SK-N-SH (cell line): Measurements from ENCODE around the gene COL9A3. TPM values are rescaled to one million over a fixed set of nuclear protein-coding genes. Genes with fewer than 3 reads are reported as not detected.

Source experiments
- CTCF ChIA-PET: fragments of 300-600, 350-600 bp; formaldehyde crosslinking; extraction: SDS; loops from one replicate; lab custom pipeline; 2021; lab: Yijun Ruan, JAX
- POLR2A ChIA-PET: fragments of 350-600 bp; sonication (Branson Sonifier 250); formaldehyde crosslinking; extraction: SDS; loops from one replicate; lab custom pipeline; 2020; ENCODE audit warnings: antibody characterized with exemption, inconsistent platforms; lab: Yijun Ruan, JAX
- DNase-seq: peaks from one replicate; pipeline ENCODE4 v3.0.0; 2012
- H2AFZ ChIP-seq: fragments of 200-600 bp; sonication (generic); 2 replicates; pipeline ENCODE4 v1.8.1; 2016; ENCODE audit warnings: antibody characterized with exemption, mild to moderate bottlenecking, low read depth
- H3F3A ChIP-seq: fragments of 200-600 bp; sonication (generic); replicated peaks from 2 replicates; pipeline ENCODE3; 2016; ENCODE audit warnings: antibody characterized with exemption, mild to moderate bottlenecking; ENCODE audit not compliant: insufficient read depth
- H3K27ac ChIP-seq, 2 experiments: fragments of 200-500 bp in 1 of 2; fragments of 200-600 bp in 1 of 2; sonication (Bioruptor generic) in 1 of 2; sonication (generic), shearing (Covaris generic) in 1 of 2; 2 replicates each; pipeline versions ENCODE4 v1.5.1 to v1.6.1; 2014 to 2016; ENCODE audit warnings: low read depth in 2 of 2, inconsistent platforms in 1 of 2, low read length in 1 of 2, mild to moderate bottlenecking in 1 of 2, mixed read lengths in 1 of 2
- H3K27me3 ChIP-seq: fragments of 200-600 bp; sonication (generic), shearing (Covaris generic); 2 replicates; pipeline ENCODE4 v1.6.1; 2016; ENCODE audit warnings: mixed run types; ENCODE audit not compliant: insufficient read depth
- H3K36me3 ChIP-seq, 2 experiments: fragments of 200-500 bp in 1 of 2; fragments of 200-600 bp in 1 of 2; sonication (Bioruptor generic) in 1 of 2; sonication (generic) in 1 of 2; replicated peaks in 1 of 2; 2 replicates each; pipeline versions ENCODE3 to v1.5.1; 2014 to 2016; ENCODE audit warnings: low read length in 1 of 2, mild to moderate bottlenecking in 1 of 2; ENCODE audit not compliant: insufficient read depth in 2 of 2, control insufficient read depth in 1 of 2
- H3K4me1 ChIP-seq, 2 experiments: fragments of 200-500 bp in 1 of 2; fragments of 200-600 bp in 1 of 2; sonication (Bioruptor generic) in 1 of 2; sonication (generic), shearing (Covaris generic) in 1 of 2; 2 replicates each; pipeline versions ENCODE4 v1.5.1 to v1.6.1; 2014 to 2016; ENCODE audit warnings: low read depth in 1 of 2, low read length in 1 of 2, mixed run types in 1 of 2; ENCODE audit not compliant: insufficient read depth in 2 of 2, control insufficient read depth in 1 of 2
- H3K4me2 ChIP-seq: fragments of 200-600 bp; sonication (generic), shearing (Covaris generic); 2 replicates; pipeline ENCODE4 v1.6.1; 2017; ENCODE audit warnings: mixed run types
- H3K4me3 ChIP-seq, 2 experiments: fragments of 200-500 bp in 1 of 2; fragments of 200-600 bp in 1 of 2; sonication (Bioruptor generic) in 1 of 2; sonication (generic), shearing (Covaris generic) in 1 of 2; 2 replicates each; pipeline versions ENCODE4 v1.5.1 to v1.8.1; 2014 to 2016; ENCODE audit warnings: low read depth in 2 of 2, inconsistent platforms in 1 of 2, low read length in 1 of 2, mild to moderate bottlenecking in 1 of 2, mixed read lengths in 1 of 2, moderate library complexity in 1 of 2
- H3K79me2 ChIP-seq: fragments of 200-600 bp; sonication (generic); 2 replicates; pipeline ENCODE4 v1.8.1; 2017; ENCODE audit warnings: mild to moderate bottlenecking; ENCODE audit not compliant: insufficient read depth
- H3K9ac ChIP-seq: fragments of 200-600 bp; sonication (generic); 2 replicates; pipeline ENCODE4 v1.6.1; 2017; ENCODE audit warnings: mixed run types
- H3K9me2 ChIP-seq: fragments of 200-600 bp; sonication (generic); 2 replicates; pipeline ENCODE4 v1.6.1; 2017; ENCODE audit warnings: mixed run types
- H3K9me3 ChIP-seq: fragments of 200-600 bp; sonication (generic); 2 replicates; pipeline ENCODE4 v1.6.1; 2017; ENCODE audit warnings: mixed run types, mild to moderate bottlenecking, moderate library complexity
- H4K20me1 ChIP-seq: fragments of 200-600 bp; sonication (generic); 2 replicates; pipeline ENCODE4 v1.6.1; 2017; ENCODE audit warnings: mild to moderate bottlenecking, mixed run types; ENCODE audit not compliant: insufficient read depth
- CTCF ChIP-seq: fragments of 200-600 bp; sonication (generic); IDR thresholded peaks from 2 replicates; pipeline ENCODE4 v1.6.1; 2017; ENCODE audit warnings: antibody characterized with exemption, mild to moderate bottlenecking, moderate library complexity
- FOSL2 ChIP-seq: IDR thresholded peaks from 2 replicates; pipeline ENCODE4 v1.4.0; 2012; ENCODE audit warnings: low read depth, mild to moderate bottlenecking, moderate library complexity, borderline replicate concordance
- JUND ChIP-seq: IDR thresholded peaks from 2 replicates; pipeline ENCODE4 v1.4.0; 2012
- MAX ChIP-seq: IDR thresholded peaks from 2 replicates; pipeline ENCODE4 v1.4.0; 2012; ENCODE audit warnings: low read depth
- MEF2A ChIP-seq: IDR thresholded peaks from 2 replicates; pipeline ENCODE4 v1.4.0; 2012; ENCODE audit warnings: low read depth, borderline replicate concordance
- MXI1 ChIP-seq: IDR thresholded peaks from 2 replicates; pipeline ENCODE4 v1.6.1; 2012; ENCODE audit warnings: mild to moderate bottlenecking, low read depth, low read length, improper control_type of control experiment
- NFIC ChIP-seq: IDR thresholded peaks from 2 replicates; pipeline ENCODE4 v1.4.0; 2012; ENCODE audit warnings: borderline replicate concordance
- NRF1 ChIP-seq: IDR thresholded peaks from 2 replicates; pipeline ENCODE4 v1.6.1; 2012; ENCODE audit warnings: low read depth, mild to moderate bottlenecking, low read length
- RAD21 ChIP-seq: IDR thresholded peaks from 2 replicates; pipeline ENCODE4 v1.6.1; 2012; ENCODE audit warnings: mild to moderate bottlenecking, low read length
- RCOR1 ChIP-seq: fragments of 150-350 bp; IDR thresholded peaks from 2 replicates; pipeline ENCODE4 v1.6.1; 2017; ENCODE audit warnings: antibody characterized with exemption, low read length
- RFX5 ChIP-seq: IDR thresholded peaks from 2 replicates; pipeline ENCODE4 v1.6.1; 2012; ENCODE audit warnings: mild to moderate bottlenecking, improper control_type of control experiment, low read length
- TAF1 ChIP-seq: IDR thresholded peaks from 2 replicates; pipeline ENCODE4 v1.6.1; 2012; ENCODE audit warnings: low read depth, mild to moderate bottlenecking, low read length, moderate library complexity, borderline replicate concordance
- TCF12 ChIP-seq: IDR thresholded peaks from 2 replicates; pipeline ENCODE4 v1.4.0; 2012
- USF1 ChIP-seq: IDR thresholded peaks from 2 replicates; pipeline ENCODE4 v1.4.0; 2012; ENCODE audit warnings: low read depth, borderline replicate concordance
- YY1 ChIP-seq: IDR thresholded peaks from 2 replicates; pipeline ENCODE4 v1.4.0; 2012; ENCODE audit warnings: low read depth, mild to moderate bottlenecking
- WGBS: methylation state at CpG from one replicate; pipeline ENCODE4 v1.1.6; 2017; ENCODE audit warnings: low lambda C conversion rate; 5-methylcytosine and 5-hydroxymethylcytosine counted together
- polyA plus RNA-seq, 3 experiments: library from polyadenylated mRNA; depleted of rRNA; stranded (reverse); fragments of >200 nt; gene quantifications; 2 replicates each; pipeline ENCODE4 v1.2.3, GENCODE V29; 2012
- TF ChIP-seq, protein P1 (sequence below): IDR thresholded peaks from 2 replicates; pipeline ENCODE4; 2012

COL9A3 gene
- polyA plus RNA-seq, 1 of the 3 experiments (the other 2 are of a cell fraction) = 2.5 TPM

DNA sequence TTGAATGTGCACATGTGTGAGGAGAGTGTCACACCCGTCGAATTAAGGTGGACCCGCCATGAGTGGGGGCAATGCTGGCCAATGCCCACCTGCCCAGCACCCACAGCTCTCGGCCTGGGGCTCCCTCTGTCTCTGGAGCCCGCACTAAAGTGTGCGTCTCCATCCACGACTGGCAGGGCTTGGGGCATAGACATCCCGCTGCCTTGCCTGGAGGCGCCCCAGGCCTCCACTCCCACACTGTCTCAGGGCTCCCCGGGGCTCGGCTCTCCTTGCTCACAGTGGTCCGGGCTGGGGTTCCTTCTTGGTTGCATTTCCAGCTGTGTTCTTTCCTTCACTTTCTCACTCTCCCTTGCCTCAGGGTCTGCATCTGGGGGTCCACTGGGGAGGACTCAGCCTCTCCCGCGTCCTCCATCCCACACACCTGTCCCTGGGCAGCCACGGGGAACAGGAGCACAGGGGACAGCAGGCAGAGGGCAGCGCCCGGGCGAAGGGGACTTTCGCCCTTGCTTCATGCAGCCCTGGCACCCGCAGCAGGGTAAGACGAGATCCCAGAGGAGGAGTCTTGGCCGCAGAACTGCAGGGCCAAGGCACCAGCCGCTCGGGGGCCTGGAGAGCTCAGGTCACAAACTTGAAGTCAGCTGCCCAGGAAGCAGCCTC is 40.7 kb upstream of the COL9A3 start:
- TF ChIP-seq TAF1 = no peak
- TF ChIP-seq NFIC = no peak
- TF ChIP-seq RFX5 = no peak
- no peak for TF ChIP-seq RCOR1
- no peak for TF ChIP-seq CTCF
- TF ChIP-seq TCF12 = no peak
- no peak for TF ChIP-seq YY1
- TF ChIP-seq MAX = no peak
- TF ChIP-seq USF1 = no peak
- no peak for TF ChIP-seq RAD21
- TF ChIP-seq JUND = no peak
- no peak for TF ChIP-seq FOSL2
- TF ChIP-seq MEF2A = no peak
- no peak for TF ChIP-seq NRF1
- no peak for TF ChIP-seq MXI1
- TF ChIP-seq, protein P1, sequence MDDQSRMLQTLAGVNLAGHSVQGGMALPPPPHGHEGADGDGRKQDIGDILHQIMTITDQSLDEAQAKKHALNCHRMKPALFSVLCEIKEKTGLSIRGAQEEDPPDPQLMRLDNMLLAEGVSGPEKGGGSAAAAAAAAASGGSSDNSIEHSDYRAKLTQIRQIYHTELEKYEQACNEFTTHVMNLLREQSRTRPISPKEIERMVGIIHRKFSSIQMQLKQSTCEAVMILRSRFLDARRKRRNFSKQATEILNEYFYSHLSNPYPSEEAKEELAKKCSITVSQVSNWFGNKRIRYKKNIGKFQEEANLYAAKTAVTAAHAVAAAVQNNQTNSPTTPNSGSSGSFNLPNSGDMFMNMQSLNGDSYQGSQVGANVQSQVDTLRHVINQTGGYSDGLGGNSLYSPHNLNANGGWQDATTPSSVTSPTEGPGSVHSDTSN = no peak
- TF ChIP-seq, all 33 proteins: peak for 0
- DNase-seq = no peak
- Histone ChIP-seq H3K27me3 (no peaks in the 10 kb centered on the region), H3K9me2 (no peaks in the 10 kb centered on the region), H3K4me2 (no peak overlapping the region), H3K9me3 (no peaks in the 10 kb centered on the region), H3K4me1 (peaks cover 0 to 4% of the 10 kb centered on the region in 2 experiments; a peak in 1 of 4 replicates), H4K20me1 (no peaks in the 10 kb centered on the region), H2AFZ (no peak overlapping the region), H3K36me3 (no peaks in the 10 kb centered on the region), H3K79me2 (no peaks in the 10 kb centered on the region), H3K4me3 (no peak overlapping the region), H3K27ac (no peak overlapping the region), H3F3A (no peaks in the 10 kb centered on the region), H3K9ac (no peak overlapping the region)
- 87% methylated on average over 13 of the region's 24 CpGs for WGBS
- POLR2A ChIA-PET = no interaction called here
- CTCF ChIA-PET = interaction anchor here (0.6 to 1.7 kb wide), 2 partner anchors 15 to 67 kb away, joined by 3 to 6 read pairs; partner anchors contain the start of gene NTSR1
